Measurements from ENCODE around the gene ZNF135.

GRCh38 chr19:58014141-58014540, 44.9 kb upstream of the ZNF135 start:
- TF ChIP-seq CTCF (conservative IDR thresholded peaks at IDR 0.05; ENCODE audit: low read depth, low read length) (no peak), NFE2L2 (IDR thresholded peaks at IDR 0.05; ENCODE audit: low read depth, low read length) (no peak), RAD21 (IDR thresholded peaks at IDR 0.05; ENCODE audit: low read length) (no peak), RCOR1 (IDR thresholded peaks at IDR 0.05; ENCODE audit: insufficient replicate concordance, low read length) (no peak), CEBPB (IDR thresholded peaks at IDR 0.05; ENCODE audit: low read depth, low read length) (no peak), FOS (IDR thresholded peaks at IDR 0.05; ENCODE audit: low read depth, low read length) (no peak)
